Globus pallidus (tissue), 1 donor: ENCODE results near the gene ARHGEF26.

Experiments used
- DNase-seq: peaks from one replicate; pipeline ENCODE4 v3.0.0-alpha.2; 2015; ENCODE audit warnings: low spot score

Gene ARHGEF26

GRCh38 chr3:154252759-154253638, 131.8 kb downstream of the ARHGEF26 start:
- peak; percentile 84 for DNase-seq

- DNase-seq, result no peak
These were observed 133.3 kb downstream of the ARHGEF26 start for GRCh38 chr3:154254527-154254926.

DNA sequence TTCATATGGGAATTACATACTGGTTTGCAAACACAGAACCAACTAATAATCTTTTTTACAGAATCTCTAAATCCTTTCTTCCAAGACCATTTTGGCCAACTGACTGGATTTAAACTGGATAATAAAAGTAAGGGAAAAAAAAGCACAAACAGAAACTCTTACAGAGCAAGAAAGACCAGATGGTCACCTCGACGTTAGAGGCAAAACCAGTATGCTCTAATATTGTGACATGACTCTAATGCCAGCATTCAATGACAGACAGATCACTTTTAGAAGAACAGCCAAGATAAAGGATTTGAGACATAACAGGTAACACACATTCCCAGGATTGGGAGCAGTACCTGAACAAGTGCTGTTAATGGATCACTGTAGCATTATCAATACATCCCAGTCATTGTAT, 152.2 kb downstream of the ARHGEF26 start:
- DNase-seq, result no peak

DNA sequence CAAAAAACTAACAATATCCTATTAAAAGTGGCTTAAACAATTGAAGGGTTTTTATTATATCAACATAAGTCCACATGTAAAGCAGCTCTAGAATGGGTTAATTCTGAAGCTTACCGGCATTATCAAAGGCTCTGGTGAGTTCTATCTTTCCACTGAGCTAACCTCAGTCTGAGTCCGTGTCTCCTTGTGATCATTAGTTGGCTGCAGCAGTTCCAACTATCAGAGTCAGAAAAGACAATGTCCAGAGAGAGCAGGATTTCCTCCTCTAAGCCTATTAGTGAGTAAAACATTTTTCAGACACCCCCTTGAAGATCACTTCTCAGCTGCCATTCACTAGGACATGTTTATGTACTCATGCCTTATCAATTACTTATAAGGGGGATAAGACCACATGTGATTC, 153.2 kb downstream of the ARHGEF26 start:
- no peak for DNase-seq

GRCh38 chr3:154275292-154275691, 154.1 kb downstream of the ARHGEF26 start:
- no peak for DNase-seq

- DNase-seq, result no peak
These were observed 154.8 kb downstream of the ARHGEF26 start for GRCh38 chr3:154275965-154276364.

- DNase-seq, result no peak
These were observed 159.0 kb downstream of the ARHGEF26 start for GRCh38 chr3:154280161-154280560.

DNA sequence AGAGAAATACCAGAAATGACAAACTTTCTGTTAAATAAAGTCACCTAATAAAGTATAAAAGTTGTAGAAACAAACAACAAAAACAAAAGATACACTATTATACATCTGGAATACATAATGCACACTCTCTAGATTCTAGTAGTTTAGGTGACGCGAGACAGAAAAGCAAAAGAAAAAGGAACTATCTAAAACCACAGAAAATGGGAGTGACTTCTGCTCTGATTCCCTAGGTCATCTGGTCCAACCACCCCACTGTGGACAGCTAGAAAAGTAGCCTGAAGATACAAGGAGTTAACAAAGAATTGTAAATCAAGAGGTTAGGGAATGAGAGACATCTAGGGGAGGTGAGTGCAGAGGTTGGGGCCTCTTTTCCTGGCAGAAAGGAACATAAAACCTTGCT, 164.0 kb downstream of the ARHGEF26 start:
- no peak for DNase-seq

GRCh38 chr3:154290187-154290586, 169.0 kb downstream of the ARHGEF26 start:
- no peak for DNase-seq

DNA sequence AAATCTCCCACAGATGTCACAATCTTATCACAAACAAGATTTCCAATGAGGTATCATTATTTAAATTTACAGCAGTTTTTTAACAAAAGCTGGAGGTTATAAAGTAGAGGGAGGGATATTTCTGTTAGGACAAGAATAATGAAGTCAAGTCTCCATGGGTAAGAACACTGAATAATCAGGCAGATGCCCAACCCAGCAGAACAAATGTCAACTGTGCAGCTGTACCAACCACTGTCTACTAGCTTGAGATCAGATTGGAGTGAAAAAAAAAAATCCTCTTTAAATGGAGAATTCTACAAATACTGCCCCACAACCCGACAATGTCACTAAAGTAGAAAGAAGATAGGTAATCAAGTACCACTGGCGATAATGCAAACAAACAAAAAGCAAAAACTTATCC, 172.8 kb downstream of the ARHGEF26 start:
- peak; percentile 51 for DNase-seq

DNA sequence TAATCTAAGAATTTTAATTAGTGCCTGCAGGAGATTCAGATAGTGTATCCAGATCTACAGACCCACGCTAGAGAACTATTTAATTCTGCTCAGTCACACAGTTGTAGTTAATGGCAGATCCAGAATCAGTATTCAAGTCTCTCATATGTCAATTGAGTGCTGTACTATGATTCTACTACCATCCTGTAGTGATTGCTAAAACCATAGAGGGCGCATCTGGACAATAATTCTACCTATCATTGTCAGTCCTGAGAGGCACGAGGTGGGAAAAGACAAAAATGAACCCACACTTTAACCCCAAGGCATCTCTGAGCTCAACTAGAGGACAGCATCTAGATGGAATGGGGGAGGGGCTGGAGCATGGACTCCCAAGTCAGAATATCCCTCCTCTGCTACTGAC, 180.4 kb downstream of the ARHGEF26 start:
- DNase-seq, result no peak

- no peak for DNase-seq
These were observed 183.1 kb downstream of the ARHGEF26 start for GRCh38 chr3:154304116-154304786.

GRCh38 chr3:154304936-154305335, 183.7 kb downstream of the ARHGEF26 start:
- no peak for DNase-seq

GRCh38 chr3:154307363-154307762, 186.2 kb downstream of the ARHGEF26 start:
- DNase-seq, result no peak
